Right hindlimb (tissue), 1 donor: ENCODE measurements around the gene NME9.
"Not testable (repeated sequence)": the region's sequence is repeated elsewhere in the genome, so short reads cannot be mapped to it uniquely, and the experiment has no call there.

ENCODE experiments used
- DNase-seq: peaks from one replicate; pipeline ENCODE4 v3.0.0-alpha.2; 2018

The NME9 gene, protein sequence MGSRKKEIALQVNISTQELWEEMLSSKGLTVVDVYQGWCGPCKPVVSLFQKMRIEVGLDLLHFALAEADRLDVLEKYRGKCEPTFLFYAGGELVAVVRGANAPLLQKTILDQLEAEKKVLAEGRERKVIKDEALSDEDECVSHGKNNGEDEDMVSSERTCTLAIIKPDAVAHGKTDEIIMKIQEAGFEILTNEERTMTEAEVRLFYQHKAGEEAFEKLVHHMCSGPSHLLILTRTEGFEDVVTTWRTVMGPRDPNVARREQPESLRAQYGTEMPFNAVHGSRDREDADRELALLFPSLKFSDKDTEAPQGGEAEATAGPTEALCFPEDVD

DNA sequence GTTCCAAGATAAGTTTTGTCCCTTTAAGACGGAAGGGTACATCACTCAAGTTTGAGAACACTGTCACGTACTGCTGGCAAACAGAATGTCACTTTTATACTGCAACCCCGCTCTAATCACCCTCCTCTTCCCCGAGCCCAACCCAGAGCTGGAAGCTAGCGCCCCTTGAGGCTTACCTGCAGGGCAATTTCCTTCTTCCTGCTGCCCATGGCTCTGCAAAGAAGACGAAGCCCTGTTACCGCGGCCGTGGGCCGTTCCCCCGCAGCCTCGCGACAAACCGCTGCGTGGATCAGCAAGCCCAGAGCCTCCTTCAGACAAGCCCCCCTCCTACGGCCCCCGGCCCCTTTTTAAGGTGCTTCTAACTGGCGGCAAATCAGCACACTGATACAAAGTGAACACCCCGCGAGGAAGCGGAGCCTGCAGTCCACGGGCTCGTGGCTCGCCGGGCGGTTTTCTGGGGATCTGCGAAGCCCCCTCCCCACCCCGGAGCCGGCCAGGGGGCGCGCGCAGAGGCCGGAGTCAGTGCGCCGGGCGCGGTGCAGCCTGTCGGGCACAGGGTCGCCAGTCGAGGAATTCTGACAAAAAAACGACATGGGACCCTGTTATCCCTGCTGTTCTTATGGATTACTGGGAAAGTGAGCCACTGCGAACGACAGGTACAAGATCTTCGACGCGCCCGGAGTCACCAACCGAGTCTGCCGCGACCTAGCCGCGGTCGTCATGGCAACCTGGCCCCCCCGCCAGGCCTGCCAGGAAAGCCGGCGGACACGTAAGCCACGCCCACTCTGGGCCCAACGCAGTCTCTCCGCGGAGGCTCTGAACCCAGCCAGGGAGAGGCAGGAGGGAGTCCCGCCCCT is at the start of gene NME9:
NME9 (minus strand) TSS at position 725 of the 857 bp plus-strand sequence; CDS start at position 209, 516 bp downstream.
- peak; percentile 84 for DNase-seq

DNA sequence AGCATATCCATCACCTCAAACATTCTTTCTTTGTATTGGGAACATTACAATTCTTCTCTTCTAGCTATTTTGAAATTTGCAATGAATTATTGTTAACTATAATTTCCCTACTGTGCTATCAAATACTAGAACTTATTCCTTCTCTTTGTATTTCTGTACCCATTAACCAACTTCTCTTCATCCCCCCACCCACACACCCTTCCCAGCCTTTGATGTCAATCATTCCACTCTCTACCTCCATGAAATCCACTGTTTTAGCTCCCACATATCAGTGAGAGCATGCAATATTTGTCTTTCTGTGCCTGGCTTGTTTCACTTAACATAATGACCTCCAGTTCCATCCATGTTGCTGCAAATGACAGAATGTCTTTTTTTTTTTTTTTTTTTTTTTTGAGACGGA is 49.3 kb upstream of the NME9 start:
- DNase-seq = no peak

DNA sequence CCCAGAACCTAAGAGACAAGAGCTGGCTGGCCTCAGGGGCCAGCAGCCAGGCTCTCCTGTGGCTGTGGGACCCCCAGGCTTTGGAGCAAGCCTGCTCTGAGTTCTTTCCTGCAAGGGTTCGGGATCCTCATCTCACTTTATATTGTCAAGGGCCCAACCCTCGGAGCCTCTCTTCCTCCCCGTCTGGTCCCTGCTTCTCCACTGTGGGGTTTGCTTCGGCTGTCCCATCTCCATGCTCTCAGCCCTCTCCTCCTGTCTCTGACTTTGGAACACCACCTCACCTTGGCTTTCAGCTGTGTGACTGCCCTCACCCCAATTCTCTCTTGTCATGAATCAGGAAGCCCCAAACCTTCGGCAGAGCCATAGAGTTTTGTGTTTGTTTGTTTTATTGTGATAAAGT is 48.7 kb upstream of the NME9 start:
- DNase-seq = no peak

DNA sequence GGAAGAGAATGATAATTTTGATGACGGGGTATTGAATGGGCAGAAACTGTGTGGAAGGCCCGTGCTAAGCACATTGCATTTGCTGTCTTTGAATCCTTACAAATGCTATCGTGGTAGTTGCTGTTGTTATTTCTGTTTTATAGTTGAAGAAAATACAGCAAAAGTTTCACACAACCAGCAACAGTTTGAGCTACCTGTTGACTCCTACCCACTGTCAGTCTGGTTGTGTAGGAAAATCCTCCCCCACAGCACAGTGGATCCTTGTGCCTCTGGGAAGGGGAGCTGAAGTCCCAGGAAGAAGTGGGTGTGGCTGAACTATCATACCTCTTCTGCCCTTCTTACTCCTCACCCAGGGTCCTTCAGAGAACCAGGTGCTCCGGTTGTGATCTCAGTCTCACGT is 48.2 kb upstream of the NME9 start:
- no peak for DNase-seq

DNA sequence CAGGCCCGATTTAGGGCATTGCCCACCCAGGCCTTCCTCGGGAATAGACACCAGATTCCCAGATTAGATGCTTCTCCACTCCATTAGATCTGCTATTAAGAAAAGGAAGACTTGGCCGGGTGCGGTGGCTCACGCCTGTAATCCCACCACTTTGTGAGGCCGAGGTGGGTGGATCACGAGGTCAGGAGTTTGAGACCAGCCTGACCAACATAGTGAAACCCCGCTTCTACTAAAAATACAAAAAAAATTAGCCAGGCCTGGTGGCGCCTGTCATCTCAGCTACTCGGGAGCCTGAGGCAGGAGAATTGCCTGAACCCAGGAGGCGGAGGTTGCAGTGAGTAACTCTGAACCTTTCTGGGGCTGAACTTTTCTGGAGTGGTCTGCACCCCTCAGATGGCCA is 47.6 kb upstream of the NME9 start:
- DNase-seq = not testable (repeated sequence)

DNA sequence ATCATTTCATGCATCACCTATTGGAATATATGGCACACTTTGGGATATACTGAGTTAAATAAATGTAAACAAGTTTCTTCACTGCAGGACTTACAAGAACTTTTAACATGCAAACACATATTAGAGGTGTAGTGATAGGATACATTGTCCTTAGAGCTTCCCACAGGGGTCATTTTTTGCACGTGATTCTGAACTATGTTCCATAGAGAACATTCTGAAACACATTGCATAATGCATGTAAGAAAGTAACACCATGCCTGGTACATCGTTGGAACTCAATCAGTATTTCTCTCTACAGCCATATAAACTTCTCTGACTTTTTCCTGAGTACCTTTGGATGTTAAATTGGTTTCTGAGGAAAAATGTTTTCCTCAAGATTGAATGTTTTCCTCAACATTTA is 47.0 kb upstream of the NME9 start:
- DNase-seq = no peak

DNA sequence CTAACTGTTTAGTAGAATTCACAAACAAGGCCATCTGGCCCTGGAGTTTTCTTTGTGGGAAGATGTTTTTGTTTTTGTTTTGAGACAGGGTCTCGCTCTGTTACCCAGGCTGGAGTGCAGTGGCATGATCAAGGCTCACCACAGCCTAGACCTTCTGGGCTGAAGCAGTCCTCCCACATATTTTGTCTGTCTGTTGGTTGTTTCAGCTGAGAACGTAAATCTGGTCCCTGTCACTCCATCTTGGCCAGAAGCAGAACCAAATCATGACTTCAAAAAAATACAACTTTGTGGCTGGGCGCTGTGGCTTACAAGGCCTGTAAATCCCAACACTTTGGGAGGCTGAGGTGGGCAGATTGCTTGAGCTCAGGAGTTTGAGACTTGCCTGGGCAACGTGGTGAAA is 45.8 kb upstream of the NME9 start:
- DNase-seq = no peak

DNA sequence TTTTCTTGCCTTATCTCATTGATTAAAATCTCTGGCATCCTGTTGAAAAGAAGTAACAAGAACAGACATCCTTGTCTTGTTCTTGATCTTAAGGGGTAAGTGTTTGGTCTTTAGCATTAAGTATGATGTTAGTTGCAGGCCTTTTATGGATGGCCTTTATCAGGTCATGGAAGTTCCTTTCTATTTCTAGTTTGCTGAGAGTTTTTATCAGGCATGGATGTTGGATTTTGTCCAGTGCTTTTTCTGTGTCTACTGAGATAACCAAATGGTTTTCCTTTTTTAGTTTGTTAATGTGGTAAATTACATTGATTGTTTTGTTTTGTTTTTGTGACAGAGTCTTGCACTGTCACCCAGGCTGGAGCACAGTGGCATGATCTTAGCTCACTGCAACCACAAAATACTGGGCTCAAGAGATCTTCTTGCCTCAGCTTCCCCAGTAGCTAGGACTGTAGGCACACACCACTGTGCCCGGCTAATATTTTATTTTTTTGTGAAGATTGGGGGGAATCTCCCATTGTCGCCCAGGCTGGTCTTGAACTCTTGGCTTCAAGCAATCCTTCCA is 45.0 kb upstream of the NME9 start:
- DNase-seq = no peak

DNA sequence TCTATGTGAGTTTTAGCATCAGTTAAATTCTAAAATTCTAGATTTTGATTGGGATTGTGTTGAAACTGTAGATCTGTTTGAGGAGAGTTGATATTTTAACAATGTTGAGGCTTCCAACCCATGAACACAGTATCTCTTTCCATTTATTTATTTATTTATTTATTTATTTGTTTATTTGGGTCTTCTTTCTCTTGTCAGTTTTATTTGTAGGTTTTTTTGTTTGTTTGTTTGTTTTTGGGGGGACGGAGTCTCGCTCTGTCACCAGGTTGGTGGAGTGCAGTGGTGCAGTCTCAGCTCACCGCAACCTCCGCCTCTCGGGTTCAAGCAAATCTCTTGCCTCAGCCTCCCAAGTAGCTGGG is 44.1 kb upstream of the NME9 start:
- no peak for DNase-seq

DNA sequence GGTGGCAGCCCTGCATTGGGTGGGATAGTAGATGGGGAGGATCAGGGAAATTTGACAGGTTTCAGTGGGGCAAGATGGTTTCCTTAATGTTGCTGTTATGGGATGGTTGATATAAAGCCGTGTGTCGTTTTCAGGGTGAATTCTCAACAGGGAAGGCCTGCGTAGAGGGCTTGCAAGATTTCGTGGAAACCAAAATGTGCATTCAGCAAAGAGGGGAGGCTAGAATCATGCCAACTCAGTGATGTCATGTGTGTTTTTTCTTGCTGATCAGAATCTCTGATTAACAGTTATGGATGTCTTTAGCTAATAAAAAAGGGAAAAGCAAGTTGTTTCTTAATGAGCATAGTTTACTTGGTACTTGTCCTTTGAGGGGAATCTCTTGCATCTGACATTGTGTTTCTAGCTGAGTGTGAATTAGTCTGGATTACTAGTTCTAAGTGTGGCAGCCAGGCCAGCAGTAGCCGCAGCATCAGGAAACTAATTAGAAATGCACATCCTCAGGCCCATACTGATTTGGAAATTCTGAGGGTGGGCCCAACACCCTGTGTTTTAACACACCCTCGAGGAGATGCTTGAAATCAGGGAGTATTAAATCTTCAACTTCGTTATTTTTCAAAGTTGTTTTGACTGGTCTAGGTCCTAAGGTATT is 43.6 kb upstream of the NME9 start:
- DNase-seq = no peak

DNA sequence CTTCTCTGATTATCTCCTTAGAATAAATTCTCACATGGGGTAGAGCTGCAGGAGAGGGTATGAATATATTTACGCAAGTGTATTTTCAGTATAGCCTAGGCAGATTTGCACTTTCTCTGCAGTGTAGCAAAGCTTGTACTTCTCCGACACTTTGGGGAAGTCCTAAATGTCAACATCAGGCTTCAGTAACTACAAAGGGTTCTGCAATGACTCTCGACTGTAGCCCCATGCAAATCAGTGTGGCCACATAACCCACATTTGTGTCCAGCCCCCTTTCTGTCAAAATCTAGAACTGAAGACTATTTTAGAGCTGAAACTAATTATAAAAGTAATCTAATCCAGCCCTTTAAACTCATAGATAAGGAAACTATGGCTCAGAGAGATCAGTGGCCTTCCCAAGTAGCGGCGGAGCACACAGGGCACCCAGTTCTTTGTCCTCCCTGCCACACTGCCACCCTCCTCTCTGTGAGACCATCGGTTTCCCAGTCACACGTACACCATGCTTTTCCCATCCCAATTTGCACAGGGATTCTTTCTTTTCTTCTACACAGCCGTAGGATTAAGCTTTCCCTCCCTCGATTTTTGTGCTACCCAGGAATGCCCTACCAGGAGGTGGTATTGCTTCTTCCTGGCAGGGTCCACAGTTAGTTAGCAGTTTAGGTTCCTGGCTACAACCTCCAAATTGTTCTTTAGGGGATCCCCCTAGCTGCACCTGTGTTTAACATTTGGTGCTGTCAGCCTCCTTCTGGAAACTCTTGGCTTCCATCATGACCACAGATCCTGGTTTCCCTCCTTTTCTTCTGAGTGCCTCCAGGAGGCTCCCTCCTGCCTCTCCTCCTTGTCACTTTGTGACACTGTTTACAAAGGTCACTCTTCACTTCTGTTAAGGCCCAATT is 41.7 kb upstream of the NME9 start:
- no peak for DNase-seq

DNA sequence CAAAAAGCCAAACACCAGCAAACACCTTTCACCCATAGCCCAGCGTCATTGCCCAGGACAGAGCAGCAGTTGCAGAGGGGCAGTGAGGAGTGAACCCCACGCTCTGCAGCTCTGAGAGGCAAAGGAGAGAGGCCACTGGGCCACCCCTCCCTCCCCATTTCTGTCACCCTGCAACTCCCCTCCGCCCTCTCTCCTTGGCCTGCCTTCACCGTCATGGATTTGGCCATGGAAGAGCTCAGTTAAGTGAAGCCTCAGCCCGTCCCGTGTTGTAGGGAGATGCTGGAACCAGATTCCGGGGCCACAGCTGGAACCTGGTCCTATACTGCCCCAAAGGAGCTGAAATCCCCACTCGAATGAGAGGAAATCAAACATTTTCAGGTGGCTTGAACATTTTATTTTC is 40.7 kb upstream of the NME9 start:
- DNase-seq = no peak

DNA sequence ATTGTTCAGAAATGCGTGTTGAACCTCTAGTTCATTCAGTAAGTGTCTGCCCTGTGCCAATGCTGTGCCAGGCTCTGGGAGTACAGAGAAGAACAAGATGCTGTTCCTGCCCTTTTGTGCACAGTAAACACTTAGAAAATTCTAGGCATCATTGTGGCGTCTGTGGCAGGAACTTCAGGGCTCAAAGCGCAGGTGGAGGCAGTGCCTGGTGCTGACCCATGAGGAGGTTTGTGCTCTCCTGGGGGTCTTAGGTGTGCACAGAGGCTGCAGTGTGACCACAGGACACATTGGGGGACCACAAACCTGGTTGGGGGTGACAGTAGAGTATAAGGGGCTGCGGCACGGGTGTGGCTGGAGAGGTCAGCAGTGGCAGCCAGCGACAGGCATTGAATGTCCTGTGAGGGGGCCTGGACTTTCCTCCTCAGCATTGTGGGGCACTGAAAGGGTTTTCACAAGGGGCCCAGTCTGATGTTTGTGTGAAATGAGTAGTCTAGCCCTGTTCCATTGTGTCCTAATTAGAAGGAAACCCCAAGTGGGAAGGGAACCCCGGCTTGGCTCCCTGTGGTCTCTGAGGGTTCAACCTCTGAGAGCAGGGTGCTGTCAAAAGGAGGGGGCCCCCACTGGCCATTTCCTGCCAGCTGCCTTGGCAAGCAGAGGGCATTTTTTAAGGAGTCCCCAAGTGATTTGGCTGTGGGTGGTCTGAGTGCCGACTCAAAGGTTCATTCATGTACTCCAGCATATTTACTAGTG is 39.7 kb upstream of the NME9 start:
- no peak for DNase-seq

DNA sequence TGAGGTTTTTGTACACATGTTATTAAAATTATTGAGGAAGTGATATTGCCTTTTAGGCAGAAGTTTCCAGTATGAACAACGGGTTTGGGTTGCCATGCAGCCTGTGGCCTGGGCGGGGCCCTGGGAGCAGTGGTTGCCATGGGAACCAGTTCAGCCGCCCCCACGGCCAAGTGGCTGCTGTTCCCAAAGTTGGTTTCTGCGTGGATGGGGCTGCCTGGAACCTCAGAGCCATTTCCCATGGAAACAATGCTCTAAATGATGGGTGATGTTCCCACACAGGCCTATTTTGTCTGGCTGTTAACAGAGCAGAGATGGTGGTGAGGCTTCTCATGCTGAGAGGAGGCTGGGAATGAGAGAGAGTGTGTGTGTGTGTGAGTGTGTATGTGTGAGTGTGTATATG is 38.3 kb upstream of the NME9 start:
- DNase-seq = peak; percentile 79

DNA sequence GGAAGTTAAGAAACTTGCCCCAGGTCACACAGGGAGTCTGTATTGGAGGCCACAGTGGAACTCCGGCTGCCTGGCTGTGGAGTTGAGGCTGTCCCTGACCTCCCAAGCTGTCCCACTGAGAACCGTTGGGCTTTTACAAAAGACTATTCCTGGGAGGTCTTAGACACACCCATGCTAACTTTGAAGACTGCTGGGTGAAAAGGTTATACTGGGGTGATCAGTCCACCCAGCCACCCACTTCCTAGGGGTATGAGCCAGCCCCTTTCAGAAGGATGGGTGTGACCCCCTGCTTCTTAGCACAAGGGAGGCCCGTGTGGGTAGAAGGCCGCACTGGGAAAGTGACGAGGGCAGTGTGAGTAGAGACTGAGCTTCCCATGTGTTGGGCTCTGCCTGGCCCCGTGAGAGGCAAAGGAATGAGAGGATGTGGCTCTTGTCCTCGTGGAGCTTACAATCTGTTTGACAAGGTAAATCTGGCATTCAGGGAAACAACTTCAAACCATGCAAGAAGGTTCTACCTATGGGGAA is 37.7 kb upstream of the NME9 start:
- DNase-seq = no peak

DNA sequence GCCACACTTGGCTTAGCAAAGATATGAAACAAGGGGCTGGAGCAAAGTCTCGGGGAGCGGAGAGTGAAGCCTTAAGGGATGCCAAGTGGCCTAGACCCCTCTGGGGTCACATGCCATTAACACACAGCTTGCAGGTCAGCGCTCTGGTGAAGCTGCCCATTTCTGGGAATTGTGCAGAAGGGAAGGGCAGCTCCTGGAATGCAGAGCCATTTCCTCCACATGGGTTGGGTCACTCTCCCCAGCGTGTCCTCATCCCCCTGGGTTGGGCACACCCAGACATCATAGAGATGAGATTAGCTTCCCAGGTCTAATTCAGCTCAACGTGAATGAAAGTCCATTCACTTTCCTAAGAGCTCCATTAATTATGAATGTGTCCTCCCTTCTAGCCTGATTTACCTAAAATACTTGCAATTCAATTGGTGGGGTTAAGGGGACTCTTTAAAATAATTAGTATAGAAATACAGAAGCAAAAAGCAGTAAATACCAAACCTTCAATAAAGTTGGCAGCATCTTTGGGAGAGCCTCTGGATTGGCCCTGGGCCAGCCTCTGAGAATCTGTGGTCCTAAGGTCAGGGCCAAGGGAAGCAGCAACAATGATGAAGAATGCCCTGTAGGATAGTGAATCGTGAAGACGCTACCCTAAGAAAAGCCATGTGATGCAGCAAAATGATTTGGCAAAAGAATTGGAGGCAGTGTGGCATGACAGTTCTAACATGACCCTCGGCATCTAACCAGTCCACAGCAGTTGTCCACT is 36.5 kb upstream of the NME9 start:
- DNase-seq = no peak

DNA sequence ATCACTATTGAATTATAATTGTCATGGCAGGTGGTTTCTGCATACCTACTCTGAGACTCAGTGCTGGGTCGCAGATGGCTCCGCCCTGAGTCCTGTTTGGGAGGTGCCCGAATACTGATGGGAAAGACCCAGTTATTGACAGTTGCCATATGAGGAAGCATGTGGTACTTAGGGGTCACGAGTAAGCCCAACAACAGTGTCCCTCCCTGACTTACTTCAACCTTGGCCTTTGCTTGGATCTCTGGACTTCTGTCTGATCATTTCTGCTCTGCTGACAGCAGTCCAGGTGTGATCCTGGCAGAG is 35.6 kb upstream of the NME9 start:
- no peak for DNase-seq

DNA sequence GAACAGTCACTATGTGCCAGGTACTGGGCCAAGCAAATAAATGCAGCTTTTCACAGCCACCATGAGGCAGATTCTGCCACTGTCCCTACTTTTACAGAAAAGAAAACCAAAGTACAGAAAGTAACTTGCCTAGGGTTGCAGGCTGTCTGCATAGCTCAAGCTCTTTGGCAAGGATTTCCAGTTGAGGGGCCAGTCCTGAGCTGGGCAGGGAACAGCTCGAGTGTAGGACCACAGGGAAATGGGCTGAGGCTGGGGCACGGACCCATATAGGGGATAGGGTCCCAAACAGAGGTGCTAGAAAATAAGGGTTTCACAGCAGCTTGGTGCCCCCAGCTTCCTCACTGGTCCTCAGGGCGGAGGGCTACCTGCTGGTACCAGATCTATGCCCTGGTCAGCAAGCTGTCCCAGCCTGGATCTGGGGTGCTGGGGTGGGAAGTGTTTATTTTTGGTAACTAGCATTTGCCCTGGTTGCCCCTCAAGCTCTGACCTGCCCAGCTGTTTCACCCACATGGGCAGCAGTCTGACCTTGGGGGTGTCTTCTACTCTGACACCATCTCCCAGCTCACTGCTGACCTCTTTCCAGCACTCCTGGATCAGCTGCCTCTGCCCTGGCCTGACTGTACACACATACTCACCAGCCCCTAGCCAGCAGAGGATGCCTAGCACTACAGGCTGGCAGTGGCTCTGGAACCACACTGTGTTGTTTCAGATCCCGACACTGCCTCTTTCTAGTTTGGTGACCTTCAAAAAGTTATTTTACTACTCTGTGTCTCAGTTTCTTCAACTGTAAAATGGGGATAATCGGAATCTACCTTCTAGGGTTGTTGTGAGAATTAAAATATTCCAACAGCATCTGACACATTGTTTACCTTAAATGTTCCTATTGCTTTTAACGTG is 35.0 kb upstream of the NME9 start:
- DNase-seq = no peak

DNA sequence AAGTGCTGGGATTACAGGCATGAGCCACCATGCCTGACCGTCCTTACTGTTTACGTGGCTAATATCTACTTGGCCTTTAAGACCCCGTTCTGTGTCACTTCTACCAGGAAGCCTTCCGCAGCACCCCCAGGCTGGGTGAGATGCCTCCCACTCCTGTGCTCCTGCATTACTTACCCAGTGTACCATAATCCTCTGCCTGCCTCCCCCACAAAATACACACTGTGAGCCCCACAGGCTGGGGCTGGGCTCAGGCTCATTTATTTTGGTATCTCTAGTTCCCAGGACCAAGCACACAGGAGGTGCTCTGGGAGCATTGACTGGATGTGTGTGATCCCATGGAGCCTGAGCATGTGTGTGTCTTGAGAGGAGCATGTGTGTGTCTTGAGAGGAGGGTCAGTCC is 33.7 kb upstream of the NME9 start:
- DNase-seq = no peak

DNA sequence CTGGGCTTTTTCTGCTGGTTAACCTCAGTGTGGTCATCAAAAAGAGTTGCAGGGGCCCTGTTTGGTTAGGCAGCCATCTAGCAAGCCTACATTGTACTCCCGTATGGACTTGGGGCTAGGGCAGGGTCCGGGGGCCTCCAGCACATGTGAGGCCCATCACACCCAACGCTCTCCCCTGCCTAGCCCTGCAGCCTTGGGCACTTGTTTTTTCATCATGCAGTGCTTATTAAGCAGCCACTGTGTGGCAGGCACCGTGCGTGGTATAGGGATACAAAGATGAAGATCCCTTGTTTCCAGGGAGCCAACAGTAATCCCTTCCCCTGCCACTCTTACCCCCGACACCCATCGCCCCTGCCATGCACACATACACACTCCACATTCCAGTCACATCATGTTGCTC is 32.9 kb upstream of the NME9 start:
- DNase-seq = no peak
